Measurements from ENCODE around the gene KCTD16.

DNA sequence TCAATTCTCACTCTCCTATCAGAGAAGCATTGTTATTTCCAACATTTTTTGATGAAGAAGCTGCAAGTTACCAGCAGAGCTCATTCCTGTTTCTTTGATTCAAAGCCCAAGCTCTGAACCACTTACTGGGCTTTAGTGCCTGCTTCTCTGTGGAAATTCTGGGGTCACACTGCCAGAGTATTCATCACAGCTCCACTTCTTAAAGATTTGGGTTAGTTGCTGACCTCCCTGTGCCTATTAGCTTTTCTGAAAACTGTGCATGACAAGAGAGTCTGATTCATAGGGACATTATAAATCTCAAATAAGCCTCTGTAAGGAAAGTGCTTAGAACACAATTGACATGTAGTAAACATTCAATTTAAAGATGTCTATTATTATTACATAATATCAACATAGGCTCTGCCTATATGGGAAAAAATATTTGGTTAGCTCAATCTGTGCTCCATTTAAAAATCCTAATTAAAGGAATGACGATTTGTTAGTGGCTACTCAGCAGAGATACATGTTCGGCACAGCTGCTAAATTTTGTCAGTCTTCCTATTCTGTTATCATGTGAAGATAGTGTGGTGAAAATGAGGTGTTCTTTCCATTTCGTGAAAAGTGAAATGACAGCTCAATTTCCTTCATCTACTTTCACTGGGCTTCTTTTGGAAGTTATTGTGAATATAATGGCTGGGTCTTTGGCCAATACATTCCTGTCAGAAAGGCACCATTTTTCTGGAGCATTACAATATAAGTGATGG lies 293.0 kb downstream of the KCTD16 start:
- TF ChIP-seq, protein P1, sequence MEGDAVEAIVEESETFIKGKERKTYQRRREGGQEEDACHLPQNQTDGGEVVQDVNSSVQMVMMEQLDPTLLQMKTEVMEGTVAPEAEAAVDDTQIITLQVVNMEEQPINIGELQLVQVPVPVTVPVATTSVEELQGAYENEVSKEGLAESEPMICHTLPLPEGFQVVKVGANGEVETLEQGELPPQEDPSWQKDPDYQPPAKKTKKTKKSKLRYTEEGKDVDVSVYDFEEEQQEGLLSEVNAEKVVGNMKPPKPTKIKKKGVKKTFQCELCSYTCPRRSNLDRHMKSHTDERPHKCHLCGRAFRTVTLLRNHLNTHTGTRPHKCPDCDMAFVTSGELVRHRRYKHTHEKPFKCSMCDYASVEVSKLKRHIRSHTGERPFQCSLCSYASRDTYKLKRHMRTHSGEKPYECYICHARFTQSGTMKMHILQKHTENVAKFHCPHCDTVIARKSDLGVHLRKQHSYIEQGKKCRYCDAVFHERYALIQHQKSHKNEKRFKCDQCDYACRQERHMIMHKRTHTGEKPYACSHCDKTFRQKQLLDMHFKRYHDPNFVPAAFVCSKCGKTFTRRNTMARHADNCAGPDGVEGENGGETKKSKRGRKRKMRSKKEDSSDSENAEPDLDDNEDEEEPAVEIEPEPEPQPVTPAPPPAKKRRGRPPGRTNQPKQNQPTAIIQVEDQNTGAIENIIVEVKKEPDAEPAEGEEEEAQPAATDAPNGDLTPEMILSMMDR (IDR thresholded peaks at IDR 0.05 in 2 of 3, conservative IDR thresholded peaks at IDR 0.05 in 1 of 3; ENCODE audit: borderline replicate concordance in 1 of 3, insufficient read depth in 1 of 3, low read depth in 2 of 3, low read length in 2 of 3), result no peak
- TF ChIP-seq, protein P2, sequence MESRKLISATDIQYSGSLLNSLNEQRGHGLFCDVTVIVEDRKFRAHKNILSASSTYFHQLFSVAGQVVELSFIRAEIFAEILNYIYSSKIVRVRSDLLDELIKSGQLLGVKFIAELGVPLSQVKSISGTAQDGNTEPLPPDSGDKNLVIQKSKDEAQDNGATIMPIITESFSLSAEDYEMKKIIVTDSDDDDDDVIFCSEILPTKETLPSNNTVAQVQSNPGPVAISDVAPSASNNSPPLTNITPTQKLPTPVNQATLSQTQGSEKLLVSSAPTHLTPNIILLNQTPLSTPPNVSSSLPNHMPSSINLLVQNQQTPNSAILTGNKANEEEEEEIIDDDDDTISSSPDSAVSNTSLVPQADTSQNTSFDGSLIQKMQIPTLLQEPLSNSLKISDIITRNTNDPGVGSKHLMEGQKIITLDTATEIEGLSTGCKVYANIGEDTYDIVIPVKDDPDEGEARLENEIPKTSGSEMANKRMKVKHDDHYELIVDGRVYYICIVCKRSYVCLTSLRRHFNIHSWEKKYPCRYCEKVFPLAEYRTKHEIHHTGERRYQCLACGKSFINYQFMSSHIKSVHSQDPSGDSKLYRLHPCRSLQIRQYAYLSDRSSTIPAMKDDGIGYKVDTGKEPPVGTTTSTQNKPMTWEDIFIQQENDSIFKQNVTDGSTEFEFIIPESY (IDR thresholded peaks at IDR 0.05; ENCODE audit: extremely low read depth, insufficient replicate concordance, low read length), result no peak

Measured in HCT116 (cell line).